Breast epithelium (tissue), 3 donors: Measurements from ENCODE around the gene STAG1.

Source experiments
- CTCF ChIP-seq, 3 donors: fragments of 450-650 bp; IDR thresholded peaks; one replicate each; pipeline ENCODE4 v1.5.1; 2016 to 2017; ENCODE audit warnings: antibody characterized with exemption in 3 of 3, mild to moderate bottlenecking in 3 of 3, moderate library complexity in 3 of 3
- POLR2AphosphoS5 ChIP-seq, 3 donors: sonication (generic); formaldehyde crosslinking; IDR thresholded peaks; one replicate each; pipeline ENCODE4 v1.6.1; 2017; ENCODE audit warnings: antibody characterized with exemption in 3 of 3

- TF ChIP-seq CTCF (IDR thresholded peaks at IDR 0.05) = no peak
- no peak for TF ChIP-seq POLR2AphosphoS5 (IDR thresholded peaks at IDR 0.05)
These were observed 175.7 kb downstream of the STAG1 start for GRCh38 chr3:136576279-136577009.
